SK-N-SH (cell line): ENCODE data around the gene MARS1.

Experiments
- CTCF ChIP-seq: fragments of 200-600 bp; sonication (generic); IDR thresholded peaks from 2 replicates; pipeline ENCODE4 v1.6.1; 2017; ENCODE audit warnings: antibody characterized with exemption, mild to moderate bottlenecking, moderate library complexity
- EP300 ChIP-seq, 2 experiments: IDR thresholded peaks; 2 replicates each; pipeline versions ENCODE4 v1.4.0 to v1.6.1; 2012; ENCODE audit warnings: borderline replicate concordance in 1 of 2, low read depth in 1 of 2, low read length in 1 of 2
- EZH2phosphoT487 ChIP-seq: fragments of 200-600 bp; sonication (generic); IDR thresholded peaks from 2 replicates; pipeline ENCODE4 v1.6.1; 2017; ENCODE audit warnings: low read depth, mixed run types, mild to moderate bottlenecking, antibody characterized with exemption, moderate library complexity, borderline replicate concordance
- FOXM1 ChIP-seq: IDR thresholded peaks from 2 replicates; pipeline ENCODE4 v1.4.0; 2012; ENCODE audit warnings: low read depth, mild to moderate bottlenecking
- GABPA ChIP-seq: IDR thresholded peaks from 2 replicates; pipeline ENCODE4 v1.4.0; 2012; ENCODE audit warnings: low read depth, mild to moderate bottlenecking
- GATA2 ChIP-seq: sonication (generic); formaldehyde crosslinking; IDR thresholded peaks from 2 replicates; pipeline ENCODE4 v1.5.0; 2020; ENCODE audit warnings: mild to moderate bottlenecking, missing genetic modification reagents
- IRF3 ChIP-seq: fragments of 150-350 bp; IDR thresholded peaks from 2 replicates; pipeline ENCODE4 v1.6.1; 2016; ENCODE audit warnings: mild to moderate bottlenecking, low read depth, low read length
- JUND ChIP-seq: IDR thresholded peaks from 2 replicates; pipeline ENCODE4 v1.4.0; 2012
- NRF1 ChIP-seq: IDR thresholded peaks from 2 replicates; pipeline ENCODE4 v1.6.1; 2012; ENCODE audit warnings: low read depth, mild to moderate bottlenecking, low read length
- POLR2AphosphoS5 ChIP-seq: IDR thresholded peaks from 2 replicates; pipeline ENCODE4 v1.6.1; 2012; ENCODE audit warnings: low read depth, low read length
- TAF1 ChIP-seq: IDR thresholded peaks from 2 replicates; pipeline ENCODE4 v1.6.1; 2012; ENCODE audit warnings: low read depth, mild to moderate bottlenecking, low read length, moderate library complexity, borderline replicate concordance
- TCF12 ChIP-seq: IDR thresholded peaks from 2 replicates; pipeline ENCODE4 v1.4.0; 2012
- USF2 ChIP-seq: fragments of 150-350 bp; IDR thresholded peaks from 2 replicates; pipeline ENCODE4 v1.6.1; 2017; ENCODE audit warnings: antibody characterized with exemption, low read length, low read depth, borderline replicate concordance
- YY1 ChIP-seq: IDR thresholded peaks from 2 replicates; pipeline ENCODE4 v1.4.0; 2012; ENCODE audit warnings: low read depth, mild to moderate bottlenecking

GRCh38 chr12:57475271-57476161 lies 12.4 kb upstream of the MARS1 start:
- TF ChIP-seq YY1 (no peak), CTCF (no peak), JUND (no peak), USF2 (no peak), FOXM1 (no peak), EZH2phosphoT487 (no peak; the same call in 1 of the 2 replicates), NRF1 (no peak), GABPA (no peak), POLR2AphosphoS5 (no peak), GATA2 (no peak), EP300 (IDR thresholded peaks at IDR 0.05; ENCODE audit: borderline replicate concordance in 1 of 2, low read depth in 1 of 2, low read length in 1 of 2) (no peak), TCF12 (no peak), IRF3 (no peak), TAF1 (no peak)
